ENCODE data around the gene N4BP3.

The N4BP3 gene

DNA sequence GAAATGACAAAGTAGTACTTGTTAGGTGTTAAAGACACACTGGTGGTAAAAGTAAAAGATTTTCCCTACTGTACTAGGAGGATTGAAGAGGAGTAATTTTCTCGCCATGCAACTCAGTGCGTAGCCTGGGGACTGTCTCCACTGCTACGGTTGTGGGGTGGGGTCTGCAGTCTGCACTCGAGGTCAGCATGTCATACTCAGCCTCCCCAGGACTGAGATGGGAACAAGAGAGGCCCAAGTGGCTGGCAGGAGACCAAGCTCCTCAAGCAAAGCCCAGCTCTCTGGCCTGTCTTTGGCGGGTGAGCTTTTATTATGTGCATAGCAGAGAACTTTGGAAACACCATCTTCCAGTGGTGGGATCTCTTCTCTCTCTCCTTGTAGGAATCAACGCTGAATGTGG is 29.9 kb downstream of the N4BP3 start:
- H3K4me3 ChIP-seq (ENCODE audit: low read depth in 1 of 2, low read length in 2 of 2), result no peak overlapping the region
- H3K27me3 ChIP-seq (ENCODE audit: low read depth, low read length), result no peaks in the 10 kb centered on the region
- peaks cover 0 to 19% of the 10 kb centered on the region in 2 donors for H3K4me1 ChIP-seq (ENCODE audit: control insufficient read depth in 1 of 2, insufficient read depth in 2 of 2, low read length in 2 of 2)
- no peaks in the 10 kb centered on the region for H3K9me3 ChIP-seq (ENCODE audit: control insufficient read depth in 1 of 2, low read length in 2 of 2)
- peaks cover 50 to 58% of the 10 kb centered on the region in 2 donors for H3K36me3 ChIP-seq (ENCODE audit: control insufficient read depth in 1 of 2, insufficient read depth in 2 of 2, low read length in 2 of 2)
- no peak overlapping the region for H3K27ac ChIP-seq (ENCODE audit: low read length)

DNA sequence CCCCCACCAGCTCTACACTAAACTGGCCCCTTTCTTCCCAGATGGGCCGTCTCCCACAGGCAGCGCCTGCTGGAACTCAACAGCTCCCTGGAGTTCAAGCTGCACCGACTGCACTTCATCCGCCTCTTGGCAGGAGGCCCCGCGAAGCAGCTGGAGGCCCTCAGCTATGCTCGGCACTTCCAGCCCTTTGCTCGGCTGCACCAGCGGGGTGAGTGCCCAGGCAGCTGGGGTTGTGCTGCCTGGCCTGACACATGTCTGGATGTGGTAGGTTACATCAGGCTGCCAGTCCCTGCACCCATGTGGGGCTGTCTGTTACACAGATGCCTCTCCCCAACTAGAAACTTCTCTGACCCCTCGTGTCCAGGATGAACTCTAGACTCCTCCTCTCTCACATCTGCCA is 30.6 kb downstream of the N4BP3 start:
- Histone ChIP-seq H3K4me3 (ENCODE audit: low read depth in 1 of 2, low read length in 2 of 2) (no peak overlapping the region), H3K27ac (ENCODE audit: low read length) (no peak overlapping the region), H3K27me3 (ENCODE audit: low read depth, low read length) (no peaks in the 10 kb centered on the region), H3K9me3 (ENCODE audit: control insufficient read depth in 1 of 2, low read length in 2 of 2) (no peaks in the 10 kb centered on the region), H3K4me1 (ENCODE audit: control insufficient read depth in 1 of 2, insufficient read depth in 2 of 2, low read length in 2 of 2) (peaks cover 0 to 19% of the 10 kb centered on the region in 2 donors), H3K36me3 (ENCODE audit: control insufficient read depth in 1 of 2, insufficient read depth in 2 of 2, low read length in 2 of 2) (peaks cover 56 to 60% of the 10 kb centered on the region in 2 donors)

DNA sequence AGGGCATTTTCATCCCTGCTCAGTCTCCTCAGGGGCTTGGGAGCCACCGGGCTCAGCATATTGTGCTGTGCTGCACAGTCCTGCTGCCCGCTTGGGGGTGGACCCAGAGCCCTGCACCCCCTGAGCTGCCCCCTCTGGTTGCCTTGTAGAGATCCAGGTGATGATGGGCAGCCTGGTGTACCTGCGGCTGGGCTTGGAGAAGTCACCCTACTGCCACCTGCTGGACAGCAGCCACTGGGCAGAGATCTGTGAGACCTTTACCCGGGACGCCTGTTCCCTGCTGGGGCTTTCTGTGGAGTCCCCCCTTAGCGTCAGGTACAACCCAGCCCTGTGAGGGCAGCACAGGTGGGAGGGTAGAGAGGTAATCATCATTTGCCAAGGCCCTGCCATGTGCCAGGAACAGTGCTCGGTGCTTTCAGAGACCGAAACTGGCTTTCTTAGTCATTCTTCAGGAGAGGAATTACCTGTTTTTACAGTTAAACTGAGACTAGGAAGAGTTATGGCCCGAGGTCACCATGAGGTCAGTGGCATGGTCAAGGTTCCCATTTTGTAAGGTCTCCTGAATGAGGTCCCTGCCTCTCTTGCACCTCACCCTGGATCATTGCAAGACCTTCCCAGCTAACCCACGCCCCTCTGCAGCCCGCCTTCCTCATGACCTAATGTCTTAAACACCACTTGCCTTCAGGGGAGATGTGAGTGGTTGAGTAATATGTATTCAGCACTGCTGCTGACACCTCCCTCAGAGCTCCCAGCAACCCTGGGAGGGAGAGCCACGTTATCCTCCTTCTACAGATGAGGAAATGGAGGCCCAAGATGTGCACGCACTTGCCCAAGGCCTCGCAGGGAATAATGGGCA is 32.9 kb downstream of the N4BP3 start:
- Histone ChIP-seq H3K27me3 (ENCODE audit: low read depth, low read length) (no peaks in the 10 kb centered on the region), H3K36me3 (ENCODE audit: control insufficient read depth in 1 of 2, insufficient read depth in 2 of 2, low read length in 2 of 2) (peaks cover 70 to 77% of the 10 kb centered on the region in 2 donors), H3K9me3 (ENCODE audit: control insufficient read depth in 1 of 2, low read length in 2 of 2) (no peaks in the 10 kb centered on the region), H3K27ac (ENCODE audit: low read length) (no peak overlapping the region), H3K4me1 (ENCODE audit: control insufficient read depth in 1 of 2, insufficient read depth in 2 of 2, low read length in 2 of 2) (peaks cover 0 to 19% of the 10 kb centered on the region in 2 donors), H3K4me3 (ENCODE audit: low read depth in 1 of 2, low read length in 2 of 2) (no peak overlapping the region)

DNA sequence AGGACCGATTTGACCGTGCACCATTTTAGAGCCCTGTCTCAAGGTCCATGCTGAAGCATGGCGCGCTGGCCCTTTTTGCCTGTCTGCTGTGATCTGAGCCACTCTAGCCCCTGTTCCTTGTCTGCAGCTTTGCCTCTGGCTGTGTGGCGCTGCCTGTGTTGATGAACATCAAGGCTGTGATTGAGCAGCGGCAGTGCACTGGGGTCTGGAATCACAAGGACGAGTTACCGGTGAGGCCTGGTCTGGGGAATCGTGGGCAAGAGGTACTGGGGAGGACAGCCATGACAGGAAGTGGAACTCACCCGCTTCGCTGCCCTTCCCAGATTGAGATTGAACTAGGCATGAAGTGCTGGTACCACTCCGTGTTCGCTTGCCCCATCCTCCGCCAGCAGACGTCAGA is 34.1 kb downstream of the N4BP3 start:
- H3K4me1 ChIP-seq (ENCODE audit: control insufficient read depth in 1 of 2, insufficient read depth in 2 of 2, low read length in 2 of 2), result peaks cover 0 to 31% of the 10 kb centered on the region in 2 donors
- H3K4me3 ChIP-seq (ENCODE audit: low read depth in 1 of 2, low read length in 2 of 2), result no peak overlapping the region
- H3K27ac ChIP-seq (ENCODE audit: low read length), result no peak overlapping the region
- peaks cover 62 to 75% of the 10 kb centered on the region in 2 donors for H3K36me3 ChIP-seq (ENCODE audit: control insufficient read depth in 1 of 2, insufficient read depth in 2 of 2, low read length in 2 of 2)
- no peaks in the 10 kb centered on the region for H3K27me3 ChIP-seq (ENCODE audit: low read depth, low read length)
- no peaks in the 10 kb centered on the region for H3K9me3 ChIP-seq (ENCODE audit: control insufficient read depth in 1 of 2, low read length in 2 of 2)

DNA sequence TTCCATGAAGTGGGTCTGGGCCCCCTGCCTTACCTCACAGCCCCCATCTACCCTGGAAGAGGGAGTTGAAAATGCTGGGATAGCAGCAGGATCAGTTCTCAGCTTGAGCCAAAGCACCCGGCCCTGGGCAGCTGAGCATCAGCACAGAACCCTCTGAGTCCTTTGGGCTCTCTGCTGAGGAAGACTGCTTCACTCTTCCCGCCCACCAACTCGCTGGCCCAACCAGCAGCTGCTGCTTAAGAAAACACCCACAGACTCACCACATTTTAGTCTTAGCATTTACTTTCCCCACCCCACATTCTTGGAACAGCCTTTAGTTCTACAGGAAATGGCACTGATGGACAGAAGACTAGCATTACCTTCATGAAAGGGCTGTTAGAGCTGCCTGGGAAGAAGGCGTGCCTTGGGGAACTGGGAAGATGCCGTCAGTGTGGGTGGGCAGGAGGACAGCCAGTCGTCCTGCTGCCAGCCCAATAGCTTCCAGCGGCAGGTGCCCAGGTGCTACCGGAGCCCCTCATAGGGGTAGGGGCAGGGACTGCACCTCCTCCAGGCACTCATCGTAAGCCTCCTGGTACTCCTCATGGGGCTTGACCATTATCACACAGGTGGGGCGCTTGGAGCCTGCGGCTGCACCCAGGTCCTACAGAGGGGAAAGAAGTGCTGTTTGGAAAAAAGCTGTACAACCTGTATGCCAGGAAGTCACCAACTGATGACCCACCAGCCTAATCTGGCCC is 36.0 kb downstream of the N4BP3 start:
- Histone ChIP-seq H3K36me3 (ENCODE audit: control insufficient read depth in 1 of 2, insufficient read depth in 2 of 2, low read length in 2 of 2) (peaks cover 47 to 57% of the 10 kb centered on the region in 2 donors), H3K9me3 (ENCODE audit: control insufficient read depth in 1 of 2, low read length in 2 of 2) (no peaks in the 10 kb centered on the region), H3K27ac (ENCODE audit: low read length) (no peak overlapping the region), H3K27me3 (ENCODE audit: low read depth, low read length) (no peaks in the 10 kb centered on the region), H3K4me1 (ENCODE audit: control insufficient read depth in 1 of 2, insufficient read depth in 2 of 2, low read length in 2 of 2) (peaks cover 0 to 23% of the 10 kb centered on the region in 2 donors), H3K4me3 (ENCODE audit: low read depth in 1 of 2, low read length in 2 of 2) (no peak overlapping the region)

- H3K27me3 ChIP-seq (ENCODE audit: low read depth, low read length), result no peaks in the 10 kb centered on the region
- H3K4me1 ChIP-seq (ENCODE audit: control insufficient read depth in 1 of 2, insufficient read depth in 2 of 2, low read length in 2 of 2), result peaks cover 0 to 29% of the 10 kb centered on the region in 2 donors
- peaks cover 41 to 49% of the 10 kb centered on the region in 2 donors for H3K36me3 ChIP-seq (ENCODE audit: control insufficient read depth in 1 of 2, insufficient read depth in 2 of 2, low read length in 2 of 2)
- H3K27ac ChIP-seq (ENCODE audit: low read length), result no peak overlapping the region
- no peaks in the 10 kb centered on the region for H3K9me3 ChIP-seq (ENCODE audit: control insufficient read depth in 1 of 2, low read length in 2 of 2)
- H3K4me3 ChIP-seq (ENCODE audit: low read depth in 1 of 2, low read length in 2 of 2), result no peak overlapping the region
Measured at GRCh38 chr5:178150977-178151734, 37.8 kb downstream of the N4BP3 start.

DNA sequence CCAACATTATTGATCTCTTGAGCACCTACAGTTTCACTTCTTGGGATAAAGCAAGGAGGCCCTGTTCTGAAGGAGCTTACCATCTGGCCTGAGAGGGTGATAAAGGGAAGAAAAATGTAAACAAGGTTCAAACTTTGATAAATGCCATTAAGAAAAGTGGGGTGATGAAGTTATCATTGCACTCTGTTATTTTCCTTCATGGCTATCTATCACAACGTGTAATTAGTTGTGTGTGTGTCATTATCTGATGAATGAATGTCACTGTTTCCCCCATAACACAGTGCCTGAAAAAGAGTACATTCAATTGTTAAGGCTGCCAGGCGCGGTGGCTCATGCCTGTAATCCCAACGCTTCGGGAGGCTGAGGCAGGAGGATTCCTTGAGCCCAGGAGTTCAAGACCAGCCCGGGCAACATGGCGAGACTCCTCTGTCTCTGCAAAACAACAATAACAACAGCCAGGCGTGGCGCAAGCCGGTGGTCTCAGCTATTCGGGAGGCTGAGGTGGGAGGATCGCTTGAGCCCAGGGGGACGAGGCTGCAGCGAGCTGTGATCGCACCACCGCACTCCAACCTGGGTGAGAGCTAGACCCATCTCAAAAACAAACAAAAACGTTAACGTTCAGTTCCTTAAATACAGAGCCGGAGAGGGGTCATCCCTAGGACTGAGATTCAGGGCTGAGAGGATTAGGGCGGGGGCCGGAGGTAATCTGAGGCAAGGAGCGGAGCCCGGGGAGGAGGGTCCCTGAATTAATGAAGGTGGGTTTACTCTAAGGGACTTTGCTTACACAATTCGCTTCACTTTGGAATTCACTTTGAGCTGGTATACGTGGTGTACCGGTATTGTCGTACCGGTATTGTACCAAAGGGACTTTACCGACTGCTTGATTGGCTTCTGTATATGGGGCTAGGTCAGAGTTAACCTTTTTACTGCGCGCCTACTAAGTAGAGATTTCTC is 39.4 kb downstream of the N4BP3 start:
- Histone ChIP-seq H3K9me3 (ENCODE audit: control insufficient read depth in 1 of 2, low read length in 2 of 2) (no peaks in the 10 kb centered on the region), H3K36me3 (ENCODE audit: control insufficient read depth in 1 of 2, insufficient read depth in 2 of 2, low read length in 2 of 2) (peaks cover 25 to 33% of the 10 kb centered on the region in 2 donors), H3K27ac (ENCODE audit: low read length) (no peak overlapping the region), H3K27me3 (ENCODE audit: low read depth, low read length) (no peaks in the 10 kb centered on the region), H3K4me3 (ENCODE audit: low read depth in 1 of 2, low read length in 2 of 2) (peak overlapping the region; percentile 79 to 97), H3K4me1 (ENCODE audit: control insufficient read depth in 1 of 2, insufficient read depth in 2 of 2, low read length in 2 of 2) (peaks cover 0 to 29% of the 10 kb centered on the region in 2 donors)

DNA sequence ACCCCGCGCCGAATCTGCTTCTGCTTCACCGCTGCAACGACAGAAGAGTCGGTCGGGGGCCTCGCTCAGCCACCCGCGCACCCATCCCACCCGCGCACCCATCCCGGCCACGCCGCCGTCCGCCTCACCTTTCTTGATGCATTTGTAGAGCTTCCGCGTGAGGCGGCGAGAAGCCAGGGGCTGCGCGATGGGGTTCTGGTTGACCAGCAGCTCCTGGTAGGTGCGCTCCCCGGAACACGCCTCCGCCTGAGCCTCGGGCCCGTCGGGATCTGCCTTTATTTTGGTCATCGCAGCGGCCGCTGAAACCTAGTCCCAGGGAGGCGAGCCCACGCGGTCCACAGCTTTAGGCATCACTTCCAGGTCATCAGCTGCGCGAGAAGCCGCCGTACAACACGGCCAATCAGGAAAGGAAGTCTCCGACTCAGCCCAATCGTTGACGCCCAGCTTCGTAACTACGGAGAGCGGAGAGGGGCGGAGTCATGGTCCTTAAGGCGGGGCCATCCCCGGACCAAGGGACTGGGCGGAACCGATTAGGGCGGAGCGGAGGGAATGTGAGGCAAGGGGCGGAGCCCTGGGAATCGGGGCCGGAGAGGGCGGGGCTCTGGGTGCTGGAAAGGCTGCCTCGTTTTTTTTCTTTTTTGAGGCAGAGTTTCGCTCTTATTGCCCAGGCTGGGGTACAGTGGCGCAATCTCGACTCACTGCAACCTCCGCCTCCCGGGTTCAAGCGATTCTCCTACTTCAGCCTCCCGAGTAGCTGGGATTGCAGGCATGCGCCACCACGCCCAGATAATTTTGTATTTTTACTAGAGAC is 40.4 kb downstream of the N4BP3 start, which contains the start of gene NHP2:
Gene NHP2 (minus strand): TSS at position 356 of the 811 bp plus-strand sequence. CDS start 68 bp downstream, at position 288.
- no peak within 1 kb of the TSS for H3K27ac ChIP-seq (ENCODE audit: low read length)
- peaks cover 15 to 23% of the 10 kb centered on the region in 2 donors for H3K36me3 ChIP-seq (ENCODE audit: control insufficient read depth in 1 of 2, insufficient read depth in 2 of 2, low read length in 2 of 2)
- peaks cover 0 to 29% of the 10 kb centered on the region in 2 donors for H3K4me1 ChIP-seq (ENCODE audit: control insufficient read depth in 1 of 2, insufficient read depth in 2 of 2, low read length in 2 of 2)
- no peaks in the 10 kb centered on the region for H3K9me3 ChIP-seq (ENCODE audit: control insufficient read depth in 1 of 2, low read length in 2 of 2)
- peak within 1 kb of the TSS; percentile 79 to 97 for H3K4me3 ChIP-seq (ENCODE audit: low read depth in 1 of 2, low read length in 2 of 2)
- no peaks in the 10 kb centered on the region for H3K27me3 ChIP-seq (ENCODE audit: low read depth, low read length)

- Histone ChIP-seq H3K4me1 (ENCODE audit: control insufficient read depth in 1 of 2, insufficient read depth in 2 of 2, low read length in 2 of 2) (peaks cover 0 to 29% of the 10 kb centered on the region in 2 donors), H3K36me3 (ENCODE audit: control insufficient read depth in 1 of 2, insufficient read depth in 2 of 2, low read length in 2 of 2) (peaks cover 7 to 10% of the 10 kb centered on the region in 2 donors), H3K27me3 (ENCODE audit: low read depth, low read length) (no peaks in the 10 kb centered on the region), H3K27ac (ENCODE audit: low read length) (no peak overlapping the region), H3K4me3 (ENCODE audit: low read depth in 1 of 2, low read length in 2 of 2) (no peak overlapping the region), H3K9me3 (ENCODE audit: control insufficient read depth in 1 of 2, low read length in 2 of 2) (no peaks in the 10 kb centered on the region)
Measured at GRCh38 chr5:178155065-178155464, 41.7 kb downstream of the N4BP3 start.

- H3K27ac ChIP-seq (ENCODE audit: low read length), result no peak overlapping the region
Measured at GRCh38 chr5:178160176-178160575, 46.8 kb downstream of the N4BP3 start.

More at GRCh38 chr5:178160176-178160575, 46.8 kb downstream of the N4BP3 start:
- peaks cover 8% of the 10 kb centered on the region for H3K27me3 ChIP-seq (ENCODE audit: low read depth, low read length)
- H3K36me3 ChIP-seq (ENCODE audit: control insufficient read depth in 1 of 2, insufficient read depth in 2 of 2, low read length in 2 of 2), result no peaks in the 10 kb centered on the region
- peaks cover 0 to 8% of the 10 kb centered on the region in 2 donors for H3K4me1 ChIP-seq (ENCODE audit: control insufficient read depth in 1 of 2, insufficient read depth in 2 of 2, low read length in 2 of 2)
- no peaks in the 10 kb centered on the region for H3K9me3 ChIP-seq (ENCODE audit: control insufficient read depth in 1 of 2, low read length in 2 of 2)
- H3K4me3 ChIP-seq (ENCODE audit: low read depth in 1 of 2, low read length in 2 of 2), result no peak overlapping the region
